Upper lobe of left lung (tissue), 4 donors: ENCODE data around the gene NPC2.

Experiments used
- CTCF ChIP-seq, 6 experiments: fragments of 450-650 bp in 4 of 6; fragments of 200-600 bp in 2 of 6; sonication (generic) in 2 of 6; IDR thresholded peaks; one replicate each; pipeline ENCODE4 v1.5.1; 2016 to 2019; ENCODE audit warnings: antibody characterized with exemption in 6 of 6
- EP300 ChIP-seq, 4 donors: sonication (generic); formaldehyde crosslinking; IDR thresholded peaks; one replicate each; pipeline ENCODE4 v1.5.1; 2017; ENCODE audit warnings: antibody characterized with exemption in 4 of 4, control low read depth in 2 of 4
- POLR2A ChIP-seq, 4 donors: fragments of 450-650 bp; IDR thresholded peaks; one replicate each; pipeline ENCODE4 v1.5.1; 2016 to 2017; ENCODE audit warnings: antibody characterized with exemption in 4 of 4, mild to moderate bottlenecking in 2 of 4

GRCh38 chr14:74519316-74520074 is 26.4 kb upstream of the NPC2 start:
- TF ChIP-seq POLR2A (IDR thresholded peaks at IDR 0.05) (no peak), CTCF (IDR thresholded peaks at IDR 0.05) (no peak), EP300 (IDR thresholded peaks at IDR 0.05) (no peak)
